ENCODE data around the gene PERM1. TPM values are rescaled to one million over a fixed set of nuclear protein-coding genes. Genes with fewer than 3 reads are reported as not detected.

The PERM1 gene
- total RNA-seq, 1 experiment from 2014 or later, result 0.39 TPM

GRCh38 chr1:941015-941587, 40.8 kb downstream of the PERM1 start:
- ChIA-PET RAD21 (ENCODE audit: low non-redundant PET in 1 of 2, low total read pairs in 2 of 2, uncharacterized antibody in 2 of 2, unreplicated experiment in 2 of 2) (interaction anchor here in 1 of 2 experiments (0.6 kb wide), 1 partner anchor 30 kb away, joined by 3 read pairs; no protein-coding TSS in a partner anchor), POLR2A (interaction anchor here (1.0 kb wide), 1 partner anchor 18 kb away, joined by 3 read pairs; the partner anchor contains the start of gene NOC2L), CTCF (interaction anchor here (1.8 to 2.1 kb wide), 2 partner anchors 36 to 72 kb away, joined by 5 to 6 read pairs; no protein-coding TSS in a partner anchor)
- no TSS peak for BruUV-seq (replicated peaks)
- Histone ChIP-seq H3K79me2 (ENCODE audit: insufficient read depth, low read length) (no peaks in the 10 kb centered on the region), H3K4me1 (ENCODE audit: control insufficient read depth in 1 of 2, insufficient read depth in 2 of 2, low read length in 2 of 2) (peaks cover 49 to 62% of the 10 kb centered on the region in 2 experiments), H3K4me2 (ENCODE audit: low read length) (peak overlapping the region; percentile 73), H2AFZ (ENCODE audit: low read depth, low read length, poor library complexity, severe bottlenecking) (peak overlapping the region; percentile 51), H3K9me3 (ENCODE audit: control insufficient read depth in 1 of 2, insufficient read depth in 1 of 2, low read depth in 1 of 2, low read length in 2 of 2) (no peaks in the 10 kb centered on the region), H3K27me3 (ENCODE audit: insufficient read depth, low read length) (peaks cover 10% of the 10 kb centered on the region; the same call in 1 of the 2 replicates), H3K9me2 (ENCODE audit: insufficient read depth) (no peaks in the 10 kb centered on the region), H4K20me1 (ENCODE audit: insufficient read depth) (no peaks in the 10 kb centered on the region), H3K4me3 (replicated peaks in 1 of 2; ENCODE audit: low read depth in 1 of 2, low read length in 2 of 2) (peak overlapping the region; percentile 38 to 50), H3K36me3 (ENCODE audit: control insufficient read depth in 1 of 2, insufficient read depth in 2 of 2, low read length in 2 of 2) (peaks cover 0 to 8% of the 10 kb centered on the region in 2 experiments; a peak in 3 of 4 replicates), H3K27ac (ENCODE audit: low read depth, low read length) (peak overlapping the region; percentile 49; the same call in 1 of the 2 replicates), H3K9ac (ENCODE audit: low read length) (peak overlapping the region; percentile 43)
- TF ChIP-seq, protein P1, sequence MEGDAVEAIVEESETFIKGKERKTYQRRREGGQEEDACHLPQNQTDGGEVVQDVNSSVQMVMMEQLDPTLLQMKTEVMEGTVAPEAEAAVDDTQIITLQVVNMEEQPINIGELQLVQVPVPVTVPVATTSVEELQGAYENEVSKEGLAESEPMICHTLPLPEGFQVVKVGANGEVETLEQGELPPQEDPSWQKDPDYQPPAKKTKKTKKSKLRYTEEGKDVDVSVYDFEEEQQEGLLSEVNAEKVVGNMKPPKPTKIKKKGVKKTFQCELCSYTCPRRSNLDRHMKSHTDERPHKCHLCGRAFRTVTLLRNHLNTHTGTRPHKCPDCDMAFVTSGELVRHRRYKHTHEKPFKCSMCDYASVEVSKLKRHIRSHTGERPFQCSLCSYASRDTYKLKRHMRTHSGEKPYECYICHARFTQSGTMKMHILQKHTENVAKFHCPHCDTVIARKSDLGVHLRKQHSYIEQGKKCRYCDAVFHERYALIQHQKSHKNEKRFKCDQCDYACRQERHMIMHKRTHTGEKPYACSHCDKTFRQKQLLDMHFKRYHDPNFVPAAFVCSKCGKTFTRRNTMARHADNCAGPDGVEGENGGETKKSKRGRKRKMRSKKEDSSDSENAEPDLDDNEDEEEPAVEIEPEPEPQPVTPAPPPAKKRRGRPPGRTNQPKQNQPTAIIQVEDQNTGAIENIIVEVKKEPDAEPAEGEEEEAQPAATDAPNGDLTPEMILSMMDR (IDR thresholded peaks at IDR 0.05 in 2 of 3, conservative IDR thresholded peaks at IDR 0.05 in 1 of 3; ENCODE audit: borderline replicate concordance in 1 of 3, insufficient read depth in 1 of 3, low read depth in 2 of 3, low read length in 2 of 3), result no peak
- TF ChIP-seq EZH2phosphoT487 (IDR thresholded peaks at IDR 0.05; ENCODE audit: borderline replicate concordance) (no peak), SP1 (IDR thresholded peaks at IDR 0.05; ENCODE audit: low read depth) (no peak), CBX3 (IDR thresholded peaks at IDR 0.05; ENCODE audit: low read depth) (no peak), ELF1 (IDR thresholded peaks at IDR 0.05; ENCODE audit: borderline replicate concordance, low read depth) (no peak), SRF (IDR thresholded peaks at IDR 0.05; ENCODE audit: low read depth) (no peak), SIN3A (IDR thresholded peaks at IDR 0.05; ENCODE audit: low read depth) (no peak), JUND (IDR thresholded peaks at IDR 0.05) (no peak), ZNF274 (IDR thresholded peaks at IDR 0.05; ENCODE audit: low read depth, low read length) (no peak), POLR2AphosphoS5 (IDR thresholded peaks at IDR 0.05; ENCODE audit: low read depth, low read length) (no peak)
- TF ChIP-seq, protein P2, sequence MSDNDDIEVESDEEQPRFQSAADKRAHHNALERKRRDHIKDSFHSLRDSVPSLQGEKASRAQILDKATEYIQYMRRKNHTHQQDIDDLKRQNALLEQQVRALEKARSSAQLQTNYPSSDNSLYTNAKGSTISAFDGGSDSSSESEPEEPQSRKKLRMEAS (IDR thresholded peaks at IDR 0.05), result no peak
- no peak for DNase-seq (ENCODE audit: low read depth, low spot score)
- intact Hi-C loops (cut with micrococcal nuclease), result loop anchor here (2.0 kb wide), 2 partner anchors 16 to 34 kb away; no protein-coding TSS in a partner anchor
- ATAC-seq, result peak; percentile 5

Measured in HCT116 (cell line).